Gastroesophageal sphincter (tissue), 4 donors: ENCODE measurements around the gene INPP1. TPM values are rescaled to one million over a fixed set of nuclear protein-coding genes. Genes with fewer than 3 reads are reported as not detected.

ENCODE experiments used
- ATAC-seq: fragments of 150-250 bp; one replicate; pipeline ENCODE4 v1.9.1; 2016; ENCODE audit warnings: mild to moderate bottlenecking, moderate library complexity
- H3K27ac ChIP-seq, 4 donors: fragments of 200-600 bp; sonication (generic) in 3 of 4; 1 replicate in 3 of 4; 2 replicates in 1 of 4; pipeline ENCODE4 v1.5.1; 2016 to 2019
- H3K27me3 ChIP-seq: fragments of 200-600 bp; sonication (generic); one replicate; pipeline ENCODE4 v1.5.1; 2019
- H3K36me3 ChIP-seq, 2 donors: fragments of 200-600 bp; sonication (generic); one replicate each; pipeline ENCODE4 v1.5.1; 2019; ENCODE audit warnings: control low read depth in 1 of 2
- H3K4me1 ChIP-seq, 3 donors: fragments of 200-600 bp; sonication (generic); 1 replicate in 2 of 3; 2 replicates in 1 of 3; pipeline ENCODE4 v1.5.1; 2016 to 2019; ENCODE audit warnings: control low read depth in 2 of 3
- H3K4me3 ChIP-seq, 2 donors: fragments of 200-600 bp; sonication (generic); one replicate each; pipeline ENCODE4 v1.5.1; 2019; ENCODE audit warnings: mild to moderate bottlenecking in 1 of 2, moderate library complexity in 1 of 2
- H3K9me3 ChIP-seq, 3 donors: fragments of 200-600 bp; sonication (generic); one replicate each; pipeline ENCODE4 v1.5.1; 2017 to 2019; ENCODE audit warnings: control low read depth in 2 of 3
- EP300 ChIP-seq: sonication (generic); formaldehyde crosslinking; IDR thresholded peaks from one replicate; pipeline ENCODE4 v1.6.1; 2017; ENCODE audit warnings: antibody characterized with exemption, mild to moderate bottlenecking
- POLR2A ChIP-seq, 2 donors: fragments of 450-650 bp; IDR thresholded peaks; one replicate each; pipeline ENCODE4 v1.6.1; 2017; ENCODE audit warnings: antibody characterized with exemption in 2 of 2, mild to moderate bottlenecking in 2 of 2, moderate library complexity in 1 of 2
- POLR2AphosphoS5 ChIP-seq: sonication (generic); formaldehyde crosslinking; IDR thresholded peaks from one replicate; pipeline ENCODE4 v1.6.1; 2017; ENCODE audit warnings: antibody characterized with exemption
- WGBS, 2 donors: methylation state at CpG; one replicate each; pipeline ENCODE4 v1.1.5; 2018; ENCODE audit warnings: low coverage in 1 of 2; 5-methylcytosine and 5-hydroxymethylcytosine counted together
- total RNA-seq, 4 donors: library from RNA; depleted of rRNA; stranded (reverse); fragments of >200 nt; gene quantifications; one replicate each; pipeline ENCODE4 v1.1.0, GENCODE V29; 2016
- TF ChIP-seq, protein P1 (sequence below), 4 experiments: fragments of 200-600 bp in 2 of 4; fragments of 450-650 bp in 2 of 4; sonication (generic) in 1 of 4; IDR thresholded peaks; one replicate each; pipeline ENCODE4 v1.5.1; 2017 to 2019; ENCODE audit warnings: antibody characterized with exemption in 4 of 4, mild to moderate bottlenecking in 2 of 4, moderate library complexity in 2 of 4

Gene INPP1
- total RNA-seq, 4 donors from 2014 or later, result 18.3 to 27.7 (median 22.9) TPM

DNA sequence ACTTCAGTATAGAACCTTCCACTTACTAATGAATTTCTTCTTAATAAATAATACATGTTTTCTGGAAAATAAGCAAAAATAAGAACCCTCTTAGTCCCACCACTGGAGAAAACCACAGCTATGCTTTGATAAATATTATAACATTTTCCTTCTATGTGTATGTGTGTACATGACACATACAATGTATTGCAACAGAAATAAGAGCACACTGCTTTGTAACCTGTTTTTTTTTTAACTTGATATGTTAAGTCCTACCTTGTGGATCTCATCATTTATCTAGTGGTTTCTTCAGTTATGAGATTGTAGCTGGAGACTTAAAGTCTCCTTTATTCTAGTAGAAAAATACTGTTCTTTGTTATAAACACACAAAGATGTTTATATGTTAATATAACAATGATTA, 17.2 kb downstream of the INPP1 start:
- H3K4me3 ChIP-seq, result peak overlapping the region in 1 of 2 donors; percentile 42
- H3K9me3 ChIP-seq, result no peaks in the 10 kb centered on the region
- H3K27me3 ChIP-seq, result no peaks in the 10 kb centered on the region
- peaks cover 16 to 70% (median 26%) of the 10 kb centered on the region in 3 donors for H3K4me1 ChIP-seq
- peaks cover 0 to 31% of the 10 kb centered on the region in 2 donors for H3K36me3 ChIP-seq
- peak overlapping the region in 3 of 4 donors; percentile 80 to 81 (median 81) for H3K27ac ChIP-seq
- ATAC-seq, result no peak
- no peak for TF ChIP-seq EP300
- TF ChIP-seq, protein P1, sequence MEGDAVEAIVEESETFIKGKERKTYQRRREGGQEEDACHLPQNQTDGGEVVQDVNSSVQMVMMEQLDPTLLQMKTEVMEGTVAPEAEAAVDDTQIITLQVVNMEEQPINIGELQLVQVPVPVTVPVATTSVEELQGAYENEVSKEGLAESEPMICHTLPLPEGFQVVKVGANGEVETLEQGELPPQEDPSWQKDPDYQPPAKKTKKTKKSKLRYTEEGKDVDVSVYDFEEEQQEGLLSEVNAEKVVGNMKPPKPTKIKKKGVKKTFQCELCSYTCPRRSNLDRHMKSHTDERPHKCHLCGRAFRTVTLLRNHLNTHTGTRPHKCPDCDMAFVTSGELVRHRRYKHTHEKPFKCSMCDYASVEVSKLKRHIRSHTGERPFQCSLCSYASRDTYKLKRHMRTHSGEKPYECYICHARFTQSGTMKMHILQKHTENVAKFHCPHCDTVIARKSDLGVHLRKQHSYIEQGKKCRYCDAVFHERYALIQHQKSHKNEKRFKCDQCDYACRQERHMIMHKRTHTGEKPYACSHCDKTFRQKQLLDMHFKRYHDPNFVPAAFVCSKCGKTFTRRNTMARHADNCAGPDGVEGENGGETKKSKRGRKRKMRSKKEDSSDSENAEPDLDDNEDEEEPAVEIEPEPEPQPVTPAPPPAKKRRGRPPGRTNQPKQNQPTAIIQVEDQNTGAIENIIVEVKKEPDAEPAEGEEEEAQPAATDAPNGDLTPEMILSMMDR (IDR thresholded peaks at IDR 0.05), result no peak
- no peak for TF ChIP-seq POLR2A (IDR thresholded peaks at IDR 0.05)
- TF ChIP-seq POLR2AphosphoS5, result no peak

DNA sequence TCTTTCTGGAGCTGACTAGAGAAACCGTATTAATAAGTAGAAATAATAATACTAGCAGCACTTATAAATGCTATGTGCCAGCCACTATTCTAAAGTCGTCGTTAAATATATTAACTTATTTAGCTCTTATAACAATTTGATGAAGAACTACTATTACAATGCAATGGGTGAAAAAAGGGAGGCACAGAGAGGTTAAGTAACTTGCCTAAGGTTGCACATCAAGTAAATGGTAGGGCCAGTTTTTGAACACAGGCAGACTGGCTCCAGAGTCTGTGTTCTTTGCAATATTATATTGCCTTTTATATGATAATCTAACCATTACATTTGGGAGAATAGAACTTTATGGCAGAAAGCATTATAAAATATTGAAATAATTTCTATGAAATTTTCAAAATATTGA, 17.6 kb downstream of the INPP1 start:
- WGBS, 2 donors, result 69 to 75% methylated on average over 3 of the region's 3 CpGs
- Histone ChIP-seq H3K27me3 (no peaks in the 10 kb centered on the region), H3K4me3 (no peak overlapping the region), H3K36me3 (peaks cover 0 to 35% of the 10 kb centered on the region in 2 donors), H3K27ac (no peak overlapping the region), H3K9me3 (no peaks in the 10 kb centered on the region), H3K4me1 (peaks cover 16 to 65% (median 25%) of the 10 kb centered on the region in 3 donors)
- TF ChIP-seq, protein P1 (IDR thresholded peaks at IDR 0.05), result no peak
- no peak for TF ChIP-seq EP300
- no peak for TF ChIP-seq POLR2AphosphoS5
- no peak for TF ChIP-seq POLR2A (IDR thresholded peaks at IDR 0.05)
- no peak for ATAC-seq

DNA sequence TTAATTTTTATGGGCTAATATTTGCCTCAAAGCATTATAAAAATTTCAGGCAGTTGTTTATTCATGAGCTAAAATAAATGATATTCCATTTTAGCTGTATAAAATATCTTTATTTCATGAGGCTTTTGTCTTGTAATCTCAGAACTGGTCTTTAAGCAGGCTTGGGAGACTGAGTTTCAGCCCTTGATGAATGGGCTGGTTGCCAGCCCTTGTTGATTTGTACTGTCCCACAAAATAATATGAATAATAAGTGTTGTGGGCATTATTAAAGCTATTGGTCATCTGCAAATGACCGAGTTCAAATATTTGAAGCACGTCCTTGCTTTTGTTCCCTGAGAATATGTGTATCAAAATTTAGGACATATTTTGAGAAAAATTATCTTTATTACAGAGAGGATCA, 18.2 kb downstream of the INPP1 start:
- H3K36me3 ChIP-seq, result peaks cover 0 to 41% of the 10 kb centered on the region in 2 donors
- TF ChIP-seq, protein P1 (IDR thresholded peaks at IDR 0.05), result no peak
- no peak for TF ChIP-seq POLR2A (IDR thresholded peaks at IDR 0.05)
- TF ChIP-seq POLR2AphosphoS5, result no peak
- no peak for TF ChIP-seq EP300
- H3K4me1 ChIP-seq, result peaks cover 16 to 59% (median 23%) of the 10 kb centered on the region in 3 donors
- no peak for ATAC-seq
- H3K27me3 ChIP-seq, result no peaks in the 10 kb centered on the region
- no peaks in the 10 kb centered on the region for H3K9me3 ChIP-seq
- H3K27ac ChIP-seq, result no peak overlapping the region
- 57 to 66% methylated on average over 2 of the region's 2 CpGs for WGBS, 2 donors
- no peak overlapping the region for H3K4me3 ChIP-seq

DNA sequence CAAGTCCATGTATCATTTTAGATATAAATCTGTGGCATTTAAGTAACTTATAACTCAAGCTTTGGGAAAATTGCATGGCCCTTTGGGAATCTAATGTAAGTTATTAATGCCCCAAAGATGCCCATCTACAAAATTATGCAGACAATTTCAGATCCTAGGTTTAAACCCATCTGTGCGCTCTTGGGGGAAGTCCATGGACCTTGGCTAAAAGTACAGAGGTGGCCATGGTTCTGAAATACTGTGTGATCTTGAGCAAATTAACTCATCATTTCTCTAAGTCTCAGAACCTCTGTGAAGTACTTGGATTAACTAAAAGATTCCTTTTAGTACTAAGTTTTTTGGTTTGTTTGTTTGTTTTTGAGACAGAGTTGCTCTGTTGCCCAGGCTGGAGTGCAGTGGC, 19.5 kb downstream of the INPP1 start:
- WGBS, 2 donors, result 100% methylated on average over 1 of the region's 1 CpG
- Histone ChIP-seq H3K9me3 (no peaks in the 10 kb centered on the region), H3K4me1 (peaks cover 9 to 46% (median 16%) of the 10 kb centered on the region in 3 donors), H3K27me3 (no peaks in the 10 kb centered on the region), H3K27ac (no peak overlapping the region), H3K4me3 (no peak overlapping the region), H3K36me3 (peaks cover 0 to 54% of the 10 kb centered on the region in 2 donors)
- ATAC-seq, result no peak
- no peak for TF ChIP-seq EP300
- TF ChIP-seq, protein P1 (IDR thresholded peaks at IDR 0.05), result no peak
- TF ChIP-seq POLR2A (IDR thresholded peaks at IDR 0.05), result no peak
- no peak for TF ChIP-seq POLR2AphosphoS5

DNA sequence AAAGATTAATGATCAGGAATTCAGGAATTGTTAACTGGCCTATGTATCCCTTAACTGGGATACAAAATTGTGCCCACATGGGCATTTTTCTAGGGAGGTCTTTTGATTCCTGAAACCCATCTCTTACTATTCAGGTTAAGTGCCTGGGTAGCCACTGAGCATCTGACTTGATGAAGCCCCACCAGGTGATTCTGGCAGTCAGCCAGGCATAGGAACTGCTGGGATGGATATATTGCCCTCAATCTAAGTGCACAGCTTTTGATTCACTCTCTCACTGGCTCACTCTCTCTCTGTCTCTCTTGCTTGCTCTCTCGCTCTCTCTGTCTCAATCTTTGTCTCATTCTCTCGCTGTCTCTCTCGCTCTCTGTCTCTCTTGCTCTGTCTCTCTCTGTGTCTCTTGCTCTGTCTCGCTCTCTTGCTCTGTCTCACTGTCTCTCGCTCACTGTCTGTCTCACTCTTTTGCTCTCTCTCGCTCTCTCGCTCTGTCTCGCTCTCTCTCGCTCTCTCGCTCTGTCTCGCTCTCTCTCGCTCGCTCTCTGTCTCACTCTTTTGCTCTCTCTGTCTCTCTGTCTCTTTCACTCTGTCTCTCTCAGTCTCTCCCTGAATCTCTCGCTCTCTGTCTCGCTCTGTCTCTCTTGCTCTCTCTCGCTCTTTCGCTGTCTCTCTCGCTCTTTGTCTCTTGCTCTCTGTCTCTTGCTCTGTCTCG, 22.3 kb downstream of the INPP1 start:
- H3K27me3 ChIP-seq, result no peaks in the 10 kb centered on the region
- peaks cover 0 to 19% (median 0%) of the 10 kb centered on the region in 3 donors for H3K4me1 ChIP-seq
- no peak overlapping the region for H3K27ac ChIP-seq
- ATAC-seq, result no peak
- H3K4me3 ChIP-seq, result no peak overlapping the region
- H3K9me3 ChIP-seq, result no peaks in the 10 kb centered on the region
- TF ChIP-seq EP300 (no peak), POLR2A (IDR thresholded peaks at IDR 0.05) (no peak), POLR2AphosphoS5 (no peak)
- TF ChIP-seq, protein P1 (IDR thresholded peaks at IDR 0.05), result no peak
- 84% methylated on average over 8 to 19 of the region's 19 CpGs for WGBS, 2 donors
- H3K36me3 ChIP-seq, result peaks cover 0 to 82% of the 10 kb centered on the region in 2 donors
